A172 (cell line): Measurements from ENCODE around the gene PCDHA1. TPM values are rescaled to one million over a fixed set of nuclear protein-coding genes. Genes with fewer than 3 reads are reported as not detected.

Source experiments
- DNase-seq: peaks from one replicate; pipeline ENCODE4 v3.0.0-alpha.2; 2015; ENCODE audit warnings: low spot score
- total RNA-seq: library from RNA; depleted of rRNA; stranded (reverse); fragments of >200 nt; shearing (Covaris generic); gene quantifications from 2 replicates; pipeline ENCODE4 v1.2.3, GENCODE V29; 2014; rRNA removed

Gene PCDHA1
- total RNA-seq, 1 experiment from 2014 or later = not detected

- no peak for DNase-seq
Observed at GRCh38 chr5:141041427-141041785, 255.5 kb downstream of the PCDHA1 start.

- no peak for DNase-seq
Observed at GRCh38 chr5:141042555-141042954, 256.6 kb downstream of the PCDHA1 start.

DNA sequence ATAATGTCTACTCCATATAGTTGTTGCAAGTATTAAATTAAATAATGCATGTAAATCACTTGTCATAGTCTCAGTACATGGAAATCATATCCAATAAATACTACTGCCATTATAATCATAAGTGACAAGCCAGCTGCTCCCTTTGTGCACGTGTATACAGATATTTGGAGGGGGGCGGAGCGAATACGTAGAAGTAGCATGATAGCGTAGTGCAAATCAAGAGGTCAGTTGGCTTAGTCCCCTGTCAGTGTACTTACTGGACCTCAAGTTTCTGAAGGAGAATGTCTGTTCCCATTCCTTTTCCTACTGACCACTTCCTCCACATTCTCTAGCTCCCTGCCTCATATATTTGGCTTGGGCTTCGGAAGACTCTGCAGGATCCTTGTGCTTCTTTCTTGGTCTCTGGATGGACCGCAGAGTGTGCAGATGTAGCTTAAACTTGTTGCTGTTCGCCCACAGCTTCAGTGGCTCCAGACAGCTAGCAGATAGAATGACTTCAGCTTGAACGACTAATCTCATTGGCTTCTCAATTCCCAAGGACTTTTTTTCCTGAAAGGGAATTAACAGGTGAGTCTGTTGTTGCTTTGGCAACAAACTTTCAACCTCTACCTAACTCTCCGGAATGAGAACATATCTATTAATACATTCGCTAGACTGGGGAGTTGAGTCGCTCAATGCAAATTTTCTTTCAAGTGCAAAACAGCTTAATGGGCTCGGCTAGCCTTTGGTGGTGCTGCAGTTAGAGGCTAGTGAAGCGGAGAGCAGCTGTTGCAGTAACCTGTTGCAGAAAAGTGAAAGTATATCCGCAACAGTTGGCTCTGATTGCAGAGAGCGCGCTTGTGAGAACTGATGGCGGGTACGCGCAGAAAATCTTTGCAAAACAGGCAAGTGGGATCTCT lies 264.9 kb downstream of the PCDHA1 start, which contains the start of gene PCDHB1:
Gene PCDHB1 (plus strand): TSS at position 753 of the 899 bp plus-strand sequence. CDS start 97 bp downstream, at position 850.
- peak; percentile 26 for DNase-seq

DNA sequence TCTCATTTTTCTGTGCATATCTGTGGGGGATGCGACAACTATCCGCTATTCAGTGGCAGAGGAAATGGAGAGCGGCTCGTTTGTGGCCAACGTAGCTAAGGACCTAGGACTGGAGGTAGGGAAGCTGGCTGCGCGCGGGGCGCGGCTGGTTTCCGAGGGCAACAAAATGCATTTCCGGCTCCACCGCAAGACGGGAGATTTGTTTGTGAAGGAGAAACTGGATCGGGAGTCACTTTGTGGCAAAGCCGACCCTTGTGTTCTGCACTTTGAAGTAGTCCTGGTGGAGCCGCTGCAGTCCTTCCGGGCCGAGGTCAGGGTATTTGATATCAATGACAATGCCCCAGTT lies 265.6 kb downstream of the PCDHA1 start:
- peak; percentile 4 for DNase-seq

Other genes with a start within 250 kb of the PCDHA1 start
- gene EIF4EBP3, start 238.5 kb upstream of the PCDHA1 start, total RNA-seq = not detected in 2 replicates
- gene SRA1, start 228.7 kb upstream of the PCDHA1 start, total RNA-seq = 55.0 and 57.1 TPM in 2 replicates
- gene APBB3, start 221.5 kb upstream of the PCDHA1 start, total RNA-seq = 5.9 and 6.1 TPM in 2 replicates
- 51.2 and 59.8 TPM in 2 replicates for gene SLC35A4, start 221.3 kb upstream of the PCDHA1 start, total RNA-seq
- 2.3 TPM in 1 of 2 replicates, not detected in the other for gene CD14, start 153.0 kb upstream of the PCDHA1 start, total RNA-seq
- gene TMCO6, start 146.7 kb upstream of the PCDHA1 start, total RNA-seq = 1.4 and 8.8 TPM in 2 replicates
- gene NDUFA2, start 138.5 kb upstream of the PCDHA1 start, total RNA-seq = 112 and 115 TPM in 2 replicates
- gene IK, start 138.3 kb upstream of the PCDHA1 start, total RNA-seq = 147 and 211 TPM in 2 replicates
- gene WDR55, start 121.2 kb upstream of the PCDHA1 start, total RNA-seq = 28.5 and 30.8 TPM in 2 replicates
- 1.5 TPM in 1 of 2 replicates, not detected in the other for gene DND1, start 112.6 kb upstream of the PCDHA1 start, total RNA-seq
- gene HARS1, start 94.8 kb upstream of the PCDHA1 start, total RNA-seq = 143 and 148 TPM in 2 replicates
- 46.1 and 50.5 TPM in 2 replicates for gene HARS2, start 94.7 kb upstream of the PCDHA1 start, total RNA-seq
- gene ZMAT2, start 85.7 kb upstream of the PCDHA1 start, total RNA-seq = 91.8 and 100 TPM in 2 replicates
- gene PCDHA2, start 8.7 kb downstream of the PCDHA1 start, total RNA-seq = 0.03 and 0.81 TPM in 2 replicates
- gene PCDHA3, start 14.9 kb downstream of the PCDHA1 start, total RNA-seq = 2.9 and 3.2 TPM in 2 replicates
- gene PCDHA4, start 20.9 kb downstream of the PCDHA1 start, total RNA-seq = 1.9 and 2.6 TPM in 2 replicates
- 0.10 and 0.12 TPM in 2 replicates for gene PCDHA5, start 35.5 kb downstream of the PCDHA1 start, total RNA-seq
- gene PCDHA6, start 41.8 kb downstream of the PCDHA1 start, total RNA-seq = 0.43 and 0.69 TPM in 2 replicates
- 0.19 and 0.38 TPM in 2 replicates for gene PCDHA7, start 48.1 kb downstream of the PCDHA1 start, total RNA-seq
- not detected in 2 replicates for gene PCDHA8, start 55.0 kb downstream of the PCDHA1 start, total RNA-seq
- 0.07 TPM in 1 of 2 replicates, not detected in the other for gene PCDHA9, start 62.2 kb downstream of the PCDHA1 start, total RNA-seq
- gene PCDHA10, start 69.8 kb downstream of the PCDHA1 start, total RNA-seq = 0.02 and 0.10 TPM in 2 replicates
- 0.10 TPM in 1 of 2 replicates, not detected in the other for gene PCDHA11, start 82.8 kb downstream of the PCDHA1 start, total RNA-seq
- 3.8 and 4.5 TPM in 2 replicates for gene PCDHA12, start 89.2 kb downstream of the PCDHA1 start, total RNA-seq
- gene PCDHA13, start 96.0 kb downstream of the PCDHA1 start, total RNA-seq = 0.26 TPM in 1 of 2 replicates, not detected in the other
- gene PCDHAC1, start 140.2 kb downstream of the PCDHA1 start, total RNA-seq = 0.52 and 0.96 TPM in 2 replicates
- gene PCDHAC2, start 180.3 kb downstream of the PCDHA1 start, total RNA-seq = 3.2 and 5.1 TPM in 2 replicates